ENCODE data around the gene ZNF766. TPM values are rescaled to one million over a fixed set of nuclear protein-coding genes. Genes with fewer than 3 reads are reported as not detected.

The ZNF766 gene
- total and polyA plus RNA-seq, 4 experiments from 2014 or later, result 53.6 to 61.7 (median 55.9) TPM

GRCh38 chr19:52227196-52227940 lies 42.0 kb upstream of the ZNF766 start:
- DNase-seq, result no peak
- H3K36me3 ChIP-seq (ENCODE audit: insufficient read depth, low read length), result peaks cover 40% of the 10 kb centered on the region
- H3K4me3 Mint-ChIP-seq, result no peak overlapping the region
- CTCF ChIA-PET (ENCODE audit: partially characterized antibody), result interaction anchor here (1.7 kb wide), 1 partner anchor 10 kb away, joined by 6 read pairs; no protein-coding TSS in a partner anchor
- H3K4me3 ChIP-seq (ENCODE audit: low read length in 2 of 2), result no peak overlapping the region
- no peaks in the 10 kb centered on the region for H3K9me3 ChIP-seq (ENCODE audit: control insufficient read depth in 1 of 2, low read length in 2 of 2)
- H3K27ac Mint-ChIP-seq, result peak overlapping the region in 2 of 7 donors; percentile 8 to 10
- intact Hi-C loops (cut with micrococcal nuclease), result no loop called here
- H3K9me3 Mint-ChIP-seq, result no peaks in the 10 kb centered on the region
- no peaks in the 10 kb centered on the region for H3K27me3 Mint-ChIP-seq
- H3K4me1 Mint-ChIP-seq, result peaks cover 0 to 3% (median under 1%) of the 10 kb centered on the region in 4 donors
- H3K36me3 Mint-ChIP-seq, result peaks cover 48 to 62% of the 10 kb centered on the region in 2 donors
- no peak overlapping the region for H3K27ac ChIP-seq (ENCODE audit: low read depth, low read length)
- H3K4me1 ChIP-seq (ENCODE audit: insufficient read depth, low read length), result no peaks in the 10 kb centered on the region
- no peaks in the 10 kb centered on the region for H3K27me3 ChIP-seq (ENCODE audit: insufficient read depth, low read length)
- POLR2A ChIA-PET (ENCODE audit: partially characterized antibody), result no interaction called here

- H3K27me3 ChIP-seq (ENCODE audit: insufficient read depth, low read length), result no peaks in the 10 kb centered on the region
- Mint-ChIP-seq H3K4me1 (peaks cover 0 to 3% (median under 1%) of the 10 kb centered on the region in 4 donors), H3K4me3 (no peak overlapping the region), H3K27me3 (no peaks in the 10 kb centered on the region), H3K27ac (peak overlapping the region in 6 of 7 donors; percentile 10 to 70 (median 50)), H3K9me3 (no peaks in the 10 kb centered on the region), H3K36me3 (peaks cover 42 to 56% of the 10 kb centered on the region in 2 donors)
- H3K36me3 ChIP-seq (ENCODE audit: insufficient read depth, low read length), result peaks cover 34% of the 10 kb centered on the region
- POLR2A ChIA-PET (ENCODE audit: partially characterized antibody), result no interaction called here
- no peaks in the 10 kb centered on the region for H3K9me3 ChIP-seq (ENCODE audit: control insufficient read depth in 1 of 2, low read length in 2 of 2)
- intact Hi-C loops (cut with micrococcal nuclease), result no loop called here
- H3K4me1 ChIP-seq (ENCODE audit: insufficient read depth, low read length), result no peaks in the 10 kb centered on the region
- no peak for DNase-seq
- no peak overlapping the region for H3K27ac ChIP-seq (ENCODE audit: low read depth, low read length)
- CTCF ChIA-PET (ENCODE audit: partially characterized antibody), result interaction anchor here (2.5 kb wide), 1 partner anchor 9 kb away, joined by 11 read pairs; no protein-coding TSS in a partner anchor
- no peak overlapping the region for H3K4me3 ChIP-seq (ENCODE audit: low read length in 2 of 2)
Observed at GRCh38 chr19:52227980-52228379, 41.4 kb upstream of the ZNF766 start.

DNA sequence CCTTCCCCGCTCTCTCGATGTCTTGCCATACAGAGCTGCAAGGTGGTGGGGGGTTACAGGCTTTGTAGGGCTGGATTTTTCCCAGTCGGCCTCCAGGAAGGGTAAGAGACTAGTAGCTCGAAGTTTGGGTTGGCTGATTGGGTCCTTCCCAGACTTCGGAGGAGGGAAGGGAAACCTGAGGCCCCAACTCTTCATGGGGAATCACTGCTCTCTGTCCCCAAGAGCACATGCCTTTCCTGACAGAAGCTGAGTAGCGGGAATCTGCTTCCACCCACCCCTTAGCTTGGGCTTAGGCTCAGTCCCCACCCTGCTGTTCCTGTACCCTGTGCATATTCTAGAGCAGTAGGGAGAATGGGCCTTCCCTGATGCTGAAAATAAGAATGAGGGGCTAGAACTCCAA lies 39.9 kb upstream of the ZNF766 start:
- intact Hi-C loops (cut with micrococcal nuclease), result no loop called here
- Mint-ChIP-seq H3K4me3 (no peak overlapping the region), H3K4me1 (peaks cover 0 to 3% (median 2%) of the 10 kb centered on the region in 4 donors), H3K27me3 (no peaks in the 10 kb centered on the region), H3K27ac (peak overlapping the region in 1 of 7 donors; percentile 8), H3K36me3 (peaks cover 27 to 41% of the 10 kb centered on the region in 2 donors), H3K9me3 (no peaks in the 10 kb centered on the region)
- CTCF ChIA-PET (ENCODE audit: partially characterized antibody), result interaction anchor here (2.5 kb wide), 1 partner anchor 8 kb away, joined by 11 read pairs; no protein-coding TSS in a partner anchor
- H3K27ac ChIP-seq (ENCODE audit: low read depth, low read length), result no peak overlapping the region
- H3K4me3 ChIP-seq (ENCODE audit: low read length in 2 of 2), result no peak overlapping the region
- H3K9me3 ChIP-seq (ENCODE audit: control insufficient read depth in 1 of 2, low read length in 2 of 2), result no peaks in the 10 kb centered on the region
- H3K36me3 ChIP-seq (ENCODE audit: insufficient read depth, low read length), result peaks cover 23% of the 10 kb centered on the region
- no peak for DNase-seq
- H3K4me1 ChIP-seq (ENCODE audit: insufficient read depth, low read length), result no peaks in the 10 kb centered on the region
- POLR2A ChIA-PET (ENCODE audit: partially characterized antibody), result interaction anchor here (0.6 kb wide), 1 partner anchor 549 kb away, joined by 3 read pairs; no protein-coding TSS in a partner anchor
- H3K27me3 ChIP-seq (ENCODE audit: insufficient read depth, low read length), result no peaks in the 10 kb centered on the region

GRCh38 chr19:52230685-52231084 lies 38.7 kb upstream of the ZNF766 start:
- H3K27ac Mint-ChIP-seq, result peak overlapping the region in 5 of 7 donors; percentile 5 to 39 (median 24)
- Histone ChIP-seq H3K27me3 (ENCODE audit: insufficient read depth, low read length) (no peaks in the 10 kb centered on the region), H3K36me3 (ENCODE audit: insufficient read depth, low read length) (peaks cover 19% of the 10 kb centered on the region), H3K27ac (ENCODE audit: low read depth, low read length) (no peak overlapping the region), H3K9me3 (ENCODE audit: control insufficient read depth in 1 of 2, low read length in 2 of 2) (no peaks in the 10 kb centered on the region), H3K4me3 (ENCODE audit: low read length in 2 of 2) (no peak overlapping the region), H3K4me1 (ENCODE audit: insufficient read depth, low read length) (no peaks in the 10 kb centered on the region)
- ChIA-PET POLR2A (ENCODE audit: partially characterized antibody) (no interaction called here), CTCF (ENCODE audit: partially characterized antibody) (interaction anchor here (1.2 to 1.7 kb wide), 2 partner anchors 23 to 92 kb away, joined by 4 to 5 read pairs; no protein-coding TSS in a partner anchor)
- H3K9me3 Mint-ChIP-seq, result no peaks in the 10 kb centered on the region
- peaks cover 0 to 3% (median 2%) of the 10 kb centered on the region in 4 donors for H3K4me1 Mint-ChIP-seq
- DNase-seq, result no peak
- H3K27me3 Mint-ChIP-seq, result no peaks in the 10 kb centered on the region
- H3K4me3 Mint-ChIP-seq, result no peak overlapping the region
- intact Hi-C loops (cut with micrococcal nuclease), result loop anchor here (5.0 to 10.0 kb wide), 2 partner anchors 38 to 186 kb away; partner anchors contain the start of genes PPP2R1A and ZNF432
- peaks cover 21 to 32% of the 10 kb centered on the region in 2 donors for H3K36me3 Mint-ChIP-seq

DNA sequence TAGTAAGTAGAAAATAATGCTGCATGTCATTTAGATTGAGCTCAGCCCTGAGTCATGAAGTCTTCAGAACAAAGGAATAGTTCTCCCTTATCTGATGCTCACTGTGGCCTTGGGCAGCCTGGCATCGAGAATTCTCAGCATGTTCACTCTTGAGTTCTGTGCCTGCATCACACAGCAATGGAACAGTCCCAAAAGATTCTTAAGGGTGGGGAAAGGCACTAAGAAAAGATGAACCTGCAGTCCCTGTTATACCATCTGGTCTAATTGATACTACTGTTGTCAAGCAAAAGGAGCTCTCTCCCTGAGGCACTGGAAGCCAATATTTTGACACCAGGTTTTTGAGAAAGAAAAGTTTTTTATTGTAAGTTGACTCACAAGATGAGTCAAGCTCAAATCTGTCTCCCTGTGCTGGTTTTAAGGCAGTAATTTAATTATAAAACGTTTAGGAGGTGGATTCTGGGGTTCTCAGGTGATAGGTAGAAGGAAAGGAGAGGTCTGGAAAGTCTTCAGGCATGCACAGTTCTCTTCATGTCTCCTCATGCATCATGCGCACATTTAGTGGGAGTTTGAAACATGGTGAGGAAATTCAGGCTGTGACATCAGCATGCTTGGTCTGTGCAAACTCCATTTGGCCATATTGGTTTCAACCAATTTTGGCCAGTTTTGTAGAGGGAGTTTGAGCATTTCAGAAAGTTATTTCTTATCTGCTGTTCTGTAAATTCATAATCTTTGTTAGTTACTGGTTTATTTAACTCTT lies 38.1 kb upstream of the ZNF766 start:
- peaks cover 0 to 3% (median 2%) of the 10 kb centered on the region in 4 donors for H3K4me1 Mint-ChIP-seq
- Histone ChIP-seq H3K27ac (ENCODE audit: low read depth, low read length) (no peak overlapping the region), H3K4me1 (ENCODE audit: insufficient read depth, low read length) (no peaks in the 10 kb centered on the region), H3K27me3 (ENCODE audit: insufficient read depth, low read length) (no peaks in the 10 kb centered on the region), H3K36me3 (ENCODE audit: insufficient read depth, low read length) (peaks cover 12% of the 10 kb centered on the region), H3K4me3 (ENCODE audit: low read length in 2 of 2) (no peak overlapping the region), H3K9me3 (ENCODE audit: control insufficient read depth in 1 of 2, low read length in 2 of 2) (no peaks in the 10 kb centered on the region)
- peak overlapping the region in 4 of 7 donors; percentile 4 to 54 (median 17) for H3K27ac Mint-ChIP-seq
- CTCF ChIA-PET (ENCODE audit: partially characterized antibody), result interaction anchor here (1.2 to 1.7 kb wide), 2 partner anchors 24 to 93 kb away, joined by 4 to 5 read pairs; no protein-coding TSS in a partner anchor
- POLR2A ChIA-PET (ENCODE audit: partially characterized antibody), result no interaction called here
- H3K36me3 Mint-ChIP-seq, result peaks cover 14 to 26% of the 10 kb centered on the region in 2 donors
- H3K9me3 Mint-ChIP-seq, result no peaks in the 10 kb centered on the region
- intact Hi-C loops (cut with micrococcal nuclease), result loop anchor here (5.0 to 10.0 kb wide), 2 partner anchors 39 to 187 kb away; partner anchors contain the start of genes PPP2R1A and ZNF432
- no peak for DNase-seq
- no peak overlapping the region for H3K4me3 Mint-ChIP-seq
- H3K27me3 Mint-ChIP-seq, result no peaks in the 10 kb centered on the region

DNA sequence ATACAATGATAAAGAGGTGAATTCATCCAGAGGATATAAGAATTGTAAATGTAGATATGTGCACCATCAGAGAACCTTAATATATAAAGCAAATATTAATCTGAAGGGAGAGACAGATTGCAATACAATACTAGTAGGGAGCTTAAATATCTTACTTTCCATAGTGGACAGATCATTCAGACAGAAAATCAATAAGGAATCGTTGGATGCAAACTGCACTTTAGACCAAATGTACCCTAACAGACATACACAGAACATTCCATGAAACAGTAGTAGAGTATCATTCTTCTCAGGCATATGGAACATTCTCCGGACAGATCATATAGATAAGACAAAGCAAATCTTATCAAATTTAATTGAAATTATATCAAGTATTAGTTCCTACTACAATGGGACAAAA lies 35.0 kb upstream of the ZNF766 start:
- no peak overlapping the region for H3K27ac ChIP-seq (ENCODE audit: low read depth, low read length)
- DNase-seq, result no peak
- no peaks in the 10 kb centered on the region for H3K4me1 ChIP-seq (ENCODE audit: insufficient read depth, low read length)
- intact Hi-C loops (cut with micrococcal nuclease), result loop anchor here (5.0 to 10.0 kb wide), 2 partner anchors 42 to 190 kb away; partner anchors contain the start of genes PPP2R1A and ZNF432
- Mint-ChIP-seq H3K9me3 (no peaks in the 10 kb centered on the region), H3K4me3 (no peak overlapping the region), H3K36me3 (peaks cover 0 to 2% of the 10 kb centered on the region in 2 donors), H3K27me3 (no peaks in the 10 kb centered on the region), H3K4me1 (peaks cover 0 to 3% (median under 1%) of the 10 kb centered on the region in 4 donors), H3K27ac (no peak overlapping the region)
- no peaks in the 10 kb centered on the region for H3K9me3 ChIP-seq (ENCODE audit: control insufficient read depth in 1 of 2, low read length in 2 of 2)
- H3K36me3 ChIP-seq (ENCODE audit: insufficient read depth, low read length), result no peaks in the 10 kb centered on the region
- ChIA-PET CTCF (ENCODE audit: partially characterized antibody) (no interaction called here), POLR2A (ENCODE audit: partially characterized antibody) (interaction anchor here (0.6 kb wide), 1 partner anchor 24 kb away, joined by 3 read pairs; no protein-coding TSS in a partner anchor)
- H3K27me3 ChIP-seq (ENCODE audit: insufficient read depth, low read length), result no peaks in the 10 kb centered on the region
- H3K4me3 ChIP-seq (ENCODE audit: low read length in 2 of 2), result no peak overlapping the region

All from CD4-positive, alpha-beta memory T cell (primary cell).